ENCODE data around the gene DRAM1. TPM values are rescaled to one million over a fixed set of nuclear protein-coding genes. Genes with fewer than 3 reads are reported as not detected.

DRAM1 gene
- total and polyA plus RNA-seq, 2 of the 4 experiments (the other 2 are of a cell fraction), result 20.0 to 27.2 TPM

DNA sequence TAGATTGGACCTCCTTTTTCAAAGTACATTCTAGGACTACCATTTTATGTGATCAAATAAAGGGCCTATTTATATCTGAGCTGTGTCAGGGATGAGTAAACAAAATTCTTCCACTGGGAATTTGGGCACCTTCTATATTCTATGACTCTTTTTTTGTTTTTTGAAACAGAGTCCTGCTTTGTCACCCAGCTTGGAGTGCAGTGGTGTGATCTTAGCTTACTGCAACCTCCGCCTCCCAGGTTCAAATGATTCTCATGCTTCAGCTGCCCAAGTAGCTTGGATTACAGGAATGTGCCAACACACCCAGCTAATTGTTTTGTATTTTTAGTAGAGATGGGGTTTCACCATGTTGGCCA, 64.8 kb downstream of the DRAM1 start:
- Histone ChIP-seq H3K79me1 (ENCODE audit: low read depth in 1 of 2, low read length in 2 of 2) (no peaks in the 10 kb centered on the region), H3K27ac (ENCODE audit: insufficient read depth, low read length) (no peak overlapping the region), H4K8ac (ENCODE audit: low read depth in 2 of 2, low read length in 2 of 2) (no peak overlapping the region), H3K56ac (ENCODE audit: extremely low read depth, insufficient read depth, low read length) (no peak overlapping the region), H3K4me1 (ENCODE audit: control insufficient read depth, insufficient read depth, low read length) (peaks cover 5% of the 10 kb centered on the region), H4K20me1 (ENCODE audit: insufficient read depth, low read length) (no peaks in the 10 kb centered on the region), H3K23ac (ENCODE audit: low read depth, low read length) (no peak overlapping the region), H2AK5ac (ENCODE audit: low read depth, low read length) (no peak overlapping the region), H3K27me3 (ENCODE audit: control insufficient read depth, insufficient read depth, low read length) (no peaks in the 10 kb centered on the region), H3K9me3 (ENCODE audit: control insufficient read depth, insufficient read depth, low read length) (no peaks in the 10 kb centered on the region), H2AFZ (replicated peaks; ENCODE audit: low read length, poor library complexity) (no peak overlapping the region), H3K4me2 (ENCODE audit: low read depth, low read length) (no peak overlapping the region), H4K91ac (ENCODE audit: insufficient read depth, low read depth, low read length) (no peak overlapping the region), H3K9ac (ENCODE audit: low read depth, low read length) (no peak overlapping the region), H2BK20ac (ENCODE audit: low read depth, low read length) (no peak overlapping the region), H3K9me1 (ENCODE audit: insufficient read depth, low read length) (peaks cover 4% of the 10 kb centered on the region), H2AK9ac (replicated peaks; ENCODE audit: low read depth, low read length, poor library complexity) (no peak overlapping the region), H4K5ac (ENCODE audit: low read depth, low read length) (no peak overlapping the region), H3K4me3 (ENCODE audit: insufficient read depth, low read depth, low read length) (no peak overlapping the region), H3K4ac (ENCODE audit: low read depth, low read length) (no peak overlapping the region), H2BK15ac (ENCODE audit: low read depth, low read length) (no peak overlapping the region), H2BK120ac (ENCODE audit: low read depth, low read length) (no peak overlapping the region), H3K14ac (replicated peaks; ENCODE audit: low read depth, low read length) (no peak overlapping the region), H2BK5ac (ENCODE audit: low read depth, low read length, poor library complexity, severe bottlenecking) (no peak overlapping the region), H3K36me3 (ENCODE audit: control insufficient read depth, insufficient read depth, low read length) (no peaks in the 10 kb centered on the region), H3K18ac (ENCODE audit: low read depth, low read length) (no peak overlapping the region)
- POLR2A ChIA-PET (ENCODE audit: unreplicated experiment), result interaction anchor here (0.6 kb wide), 1 partner anchor 827 kb away, joined by 5 read pairs; no protein-coding TSS in a partner anchor
- DNase-seq (no peak), ATAC-seq (ENCODE audit: low read depth) (no peak)
- CTCF ChIA-PET, result interaction anchor here (1.1 kb wide), 1 partner anchor 11 kb away, joined by 3 read pairs; no protein-coding TSS in a partner anchor
- TF ChIP-seq SMC3 (IDR thresholded peaks at IDR 0.05; ENCODE audit: low read depth, low read length) (no peak), CHD1 (IDR thresholded peaks at IDR 0.05; ENCODE audit: low read depth, low read length) (no peak), MAFK (IDR thresholded peaks at IDR 0.05; ENCODE audit: low read depth, low read length) (no peak), RCOR1 (IDR thresholded peaks at IDR 0.05; ENCODE audit: insufficient replicate concordance, low read length) (no peak), USF2 (IDR thresholded peaks at IDR 0.05; ENCODE audit: low read depth, low read length) (no peak), MAZ (IDR thresholded peaks at IDR 0.05; ENCODE audit: borderline replicate concordance, low read depth, low read length) (no peak), FOS (IDR thresholded peaks at IDR 0.05; ENCODE audit: low read depth, low read length) (no peak), BHLHE40 (IDR thresholded peaks at IDR 0.05; ENCODE audit: low read depth, low read length) (no peak), NFE2L2 (IDR thresholded peaks at IDR 0.05; ENCODE audit: low read depth, low read length) (no peak), RFX5 (IDR thresholded peaks at IDR 0.05; ENCODE audit: low read depth, low read length) (no peak), RAD21 (IDR thresholded peaks at IDR 0.05; ENCODE audit: low read length) (no peak), POLR2A (IDR thresholded peaks at IDR 0.05; ENCODE audit: low read depth, low read length) (no peak), MXI1 (IDR thresholded peaks at IDR 0.05; ENCODE audit: borderline replicate concordance, low read depth, low read length) (no peak), CEBPB (IDR thresholded peaks at IDR 0.05; ENCODE audit: low read depth, low read length) (no peak)
- TF ChIP-seq, protein P1, sequence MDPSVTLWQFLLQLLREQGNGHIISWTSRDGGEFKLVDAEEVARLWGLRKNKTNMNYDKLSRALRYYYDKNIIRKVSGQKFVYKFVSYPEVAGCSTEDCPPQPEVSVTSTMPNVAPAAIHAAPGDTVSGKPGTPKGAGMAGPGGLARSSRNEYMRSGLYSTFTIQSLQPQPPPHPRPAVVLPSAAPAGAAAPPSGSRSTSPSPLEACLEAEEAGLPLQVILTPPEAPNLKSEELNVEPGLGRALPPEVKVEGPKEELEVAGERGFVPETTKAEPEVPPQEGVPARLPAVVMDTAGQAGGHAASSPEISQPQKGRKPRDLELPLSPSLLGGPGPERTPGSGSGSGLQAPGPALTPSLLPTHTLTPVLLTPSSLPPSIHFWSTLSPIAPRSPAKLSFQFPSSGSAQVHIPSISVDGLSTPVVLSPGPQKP (IDR thresholded peaks at IDR 0.05; ENCODE audit: borderline replicate concordance, low read depth, low read length), result no peak
- TF ChIP-seq, protein P2, sequence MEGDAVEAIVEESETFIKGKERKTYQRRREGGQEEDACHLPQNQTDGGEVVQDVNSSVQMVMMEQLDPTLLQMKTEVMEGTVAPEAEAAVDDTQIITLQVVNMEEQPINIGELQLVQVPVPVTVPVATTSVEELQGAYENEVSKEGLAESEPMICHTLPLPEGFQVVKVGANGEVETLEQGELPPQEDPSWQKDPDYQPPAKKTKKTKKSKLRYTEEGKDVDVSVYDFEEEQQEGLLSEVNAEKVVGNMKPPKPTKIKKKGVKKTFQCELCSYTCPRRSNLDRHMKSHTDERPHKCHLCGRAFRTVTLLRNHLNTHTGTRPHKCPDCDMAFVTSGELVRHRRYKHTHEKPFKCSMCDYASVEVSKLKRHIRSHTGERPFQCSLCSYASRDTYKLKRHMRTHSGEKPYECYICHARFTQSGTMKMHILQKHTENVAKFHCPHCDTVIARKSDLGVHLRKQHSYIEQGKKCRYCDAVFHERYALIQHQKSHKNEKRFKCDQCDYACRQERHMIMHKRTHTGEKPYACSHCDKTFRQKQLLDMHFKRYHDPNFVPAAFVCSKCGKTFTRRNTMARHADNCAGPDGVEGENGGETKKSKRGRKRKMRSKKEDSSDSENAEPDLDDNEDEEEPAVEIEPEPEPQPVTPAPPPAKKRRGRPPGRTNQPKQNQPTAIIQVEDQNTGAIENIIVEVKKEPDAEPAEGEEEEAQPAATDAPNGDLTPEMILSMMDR (conservative IDR thresholded peaks at IDR 0.05; ENCODE audit: low read depth, low read length), result no peak
- WGBS, 2 experiments (ENCODE audit: extremely low coverage in 2 of 2, insufficient read length in 1 of 2), result no CpG with 5 or more reads among the region's 1 CpG
- dilution Hi-C loops (cut with HindIII; ENCODE audit: low sequenced_read_pairs, unreplicated experiment) (no loop called here), intact Hi-C loops (cut with micrococcal nuclease) (no loop called here), in situ Hi-C loops (cut with MboI; ENCODE audit: low sequenced_read_pairs) (loop anchor here (25.0 kb wide), 1 partner anchor 545 kb away; the partner anchor contains the start of gene IGF1)
- BruUV-seq (replicated peaks), result no TSS peak

All from IMR-90 (cell line).